Trophoblast cell (in vitro differentiated cells and primary cell): Measurements from ENCODE around the gene ALOX5AP.
A peak's percentile ranks its signal among the peaks of the same experiment; 100 is the strongest.

Experiments used
- DNase-seq, 2 donors: peaks; one replicate each; pipeline ENCODE4 v3.0.0-alpha.2; 2016
- H2AFZ ChIP-seq: 2 replicates; pipeline ENCODE4 v1.6.1; 2013; ENCODE audit warnings: low read length, moderate library complexity, mild to moderate bottlenecking; ENCODE audit not compliant: insufficient read depth, poor library complexity
- H2AK5ac ChIP-seq: 2 replicates; pipeline ENCODE4 v1.6.1; 2013; ENCODE audit warnings: mild to moderate bottlenecking, low read length
- H2BK120ac ChIP-seq: 2 replicates; pipeline ENCODE4 v1.6.1; 2013; ENCODE audit warnings: low read length, mild to moderate bottlenecking, moderate library complexity; ENCODE audit not compliant: insufficient read depth, poor library complexity
- H2BK12ac ChIP-seq: 2 replicates; pipeline ENCODE4 v1.6.1; 2013; ENCODE audit warnings: mild to moderate bottlenecking, low read length, moderate library complexity
- H2BK5ac ChIP-seq: 2 replicates; pipeline ENCODE4 v1.6.1; 2013; ENCODE audit warnings: low read length, low read depth, moderate library complexity, mild to moderate bottlenecking; ENCODE audit not compliant: poor library complexity
- H3K14ac ChIP-seq: 2 replicates; pipeline ENCODE4 v1.6.1; 2013; ENCODE audit warnings: mild to moderate bottlenecking, low read length
- H3K18ac ChIP-seq: 2 replicates; pipeline ENCODE4 v1.6.1; 2013; ENCODE audit warnings: mild to moderate bottlenecking, low read length
- H3K23ac ChIP-seq: 2 replicates; pipeline ENCODE4 v1.6.1; 2013; ENCODE audit warnings: low read length
- H3K27ac ChIP-seq: 2 replicates; pipeline ENCODE4 v1.5.1; 2013; ENCODE audit warnings: low read depth, mild to moderate bottlenecking, inconsistent platforms, low read length, moderate library complexity
- H3K27me3 ChIP-seq: 2 replicates; pipeline ENCODE4 v1.6.1; 2013; ENCODE audit warnings: inconsistent platforms, mild to moderate bottlenecking, low read length, moderate library complexity; ENCODE audit not compliant: insufficient read depth
- H3K36me3 ChIP-seq, 2 experiments: 1 replicate in 1 of 2; 2 replicates in 1 of 2; pipeline ENCODE4 v1.6.1; 2013; ENCODE audit warnings: low read length in 2 of 2, mild to moderate bottlenecking in 2 of 2, moderate library complexity in 1 of 2; ENCODE audit not compliant: insufficient read depth in 2 of 2, control insufficient read depth in 1 of 2
- H3K4ac ChIP-seq: 2 replicates; pipeline ENCODE4 v1.6.1; 2013; ENCODE audit warnings: low read depth, mild to moderate bottlenecking, low read length, moderate library complexity
- H3K4me1 ChIP-seq, 2 experiments: 1 replicate in 1 of 2; 2 replicates in 1 of 2; pipeline ENCODE4 v1.6.1; 2013; ENCODE audit warnings: low read length in 2 of 2, mild to moderate bottlenecking in 2 of 2, moderate library complexity in 1 of 2; ENCODE audit not compliant: insufficient read depth in 2 of 2, control insufficient read depth in 1 of 2
- H3K4me2 ChIP-seq: 2 replicates; pipeline ENCODE4 v1.6.1; 2013; ENCODE audit warnings: inconsistent platforms, mild to moderate bottlenecking, low read length, moderate library complexity
- H3K4me3 ChIP-seq: 2 replicates; pipeline ENCODE4 v1.5.1; 2013; ENCODE audit warnings: mild to moderate bottlenecking, low read depth, low read length, inconsistent platforms
- H3K79me1 ChIP-seq: one replicate; pipeline ENCODE4 v1.6.1; 2013; ENCODE audit warnings: low read length
- H3K79me2 ChIP-seq: 2 replicates; pipeline ENCODE4 v1.6.1; 2013; ENCODE audit warnings: low read length, mild to moderate bottlenecking; ENCODE audit not compliant: control insufficient read depth, insufficient read depth, poor library complexity
- H3K9ac ChIP-seq: 2 replicates; pipeline ENCODE4 v1.6.1; 2013; ENCODE audit warnings: mild to moderate bottlenecking, low read length
- H3K9me3 ChIP-seq: 2 replicates; pipeline ENCODE4 v1.6.1; 2013; ENCODE audit warnings: low read depth, mild to moderate bottlenecking, control low read depth, inconsistent platforms, low read length; ENCODE audit not compliant: insufficient read depth
- H4K12ac ChIP-seq: 2 replicates; pipeline ENCODE4 v1.6.1; 2013; ENCODE audit warnings: low read depth, mild to moderate bottlenecking, low read length, moderate library complexity
- H4K8ac ChIP-seq: 2 replicates; pipeline ENCODE4 v1.6.1; 2013; ENCODE audit warnings: low read depth, mild to moderate bottlenecking, low read length, moderate library complexity
- H4K91ac ChIP-seq: one replicate; pipeline ENCODE4 v1.6.1; 2013; ENCODE audit warnings: low read depth, mild to moderate bottlenecking, low read length, moderate library complexity
- WGBS: extraction: QIAGEN DNeasy Blood & Tissue Kit; methylation state at CpG from one replicate; pipeline ENCODE4 v1.1.7; 2013; ENCODE audit warnings: missing lambda C conversion rate; ENCODE audit not compliant: insufficient read length, insufficient coverage; ENCODE audit errors: extremely low coverage; 5-methylcytosine and 5-hydroxymethylcytosine counted together

ALOX5AP gene

GRCh38 chr13:30786648-30787047 lies 51.3 kb downstream of the ALOX5AP start:
- Histone ChIP-seq H2BK120ac (no peak overlapping the region), H3K4me3 (no peak overlapping the region), H3K79me2 (no peaks in the 10 kb centered on the region), H3K4me2 (no peak overlapping the region), H3K18ac (no peak overlapping the region), H3K27me3 (no peaks in the 10 kb centered on the region), H3K4ac (no peak overlapping the region), H3K9ac (no peak overlapping the region), H2AK5ac (no peak overlapping the region), H4K12ac (no peak overlapping the region), H3K79me1 (peaks cover 8% of the 10 kb centered on the region), H4K91ac (no peak overlapping the region), H3K14ac (no peak overlapping the region), H3K4me1 (peaks cover 9 to 11% of the 10 kb centered on the region in 2 experiments), H3K23ac (no peak overlapping the region), H4K8ac (no peak overlapping the region), H3K9me3 (peaks cover 3% of the 10 kb centered on the region), H2BK12ac (no peak overlapping the region), H3K27ac (no peak overlapping the region), H2BK5ac (no peak overlapping the region), H3K36me3 (no peaks in the 10 kb centered on the region), H2AFZ (no peak overlapping the region)
- DNase-seq = no peak
- 100% methylated on average over 1 of the region's 2 CpGs for WGBS

GRCh38 chr13:30787738-30788525 lies 52.6 kb downstream of the ALOX5AP start:
- Histone ChIP-seq H3K14ac (no peak overlapping the region), H3K79me1 (peaks cover 14% of the 10 kb centered on the region), H2AFZ (no peak overlapping the region), H4K8ac (no peak overlapping the region), H3K27me3 (no peaks in the 10 kb centered on the region), H3K36me3 (no peaks in the 10 kb centered on the region), H3K4me3 (no peak overlapping the region), H2BK120ac (no peak overlapping the region), H3K79me2 (no peaks in the 10 kb centered on the region), H2AK5ac (no peak overlapping the region), H3K4ac (no peak overlapping the region), H2BK5ac (no peak overlapping the region), H3K4me2 (no peak overlapping the region), H3K18ac (no peak overlapping the region), H3K9me3 (peaks cover 3% of the 10 kb centered on the region), H3K23ac (no peak overlapping the region), H4K12ac (no peak overlapping the region), H3K27ac (no peak overlapping the region), H3K9ac (no peak overlapping the region), H4K91ac (no peak overlapping the region), H3K4me1 (peaks cover 18% of the 10 kb centered on the region in 2 experiments), H2BK12ac (no peak overlapping the region)
- DNase-seq = no peak
- whole genome bisulfite sequencing = no CpG with 5 or more reads among the region's 14 CpGs

GRCh38 chr13:30789166-30789862 lies 54.0 kb downstream of the ALOX5AP start:
- H2BK5ac ChIP-seq = no peak overlapping the region
- H3K36me3 ChIP-seq = no peaks in the 10 kb centered on the region
- H3K4me2 ChIP-seq = no peak overlapping the region
- H2AFZ ChIP-seq = no peak overlapping the region
- H3K4me3 ChIP-seq = no peak overlapping the region
- H3K18ac ChIP-seq = no peak overlapping the region
- H3K79me2 ChIP-seq = no peaks in the 10 kb centered on the region
- H3K27me3 ChIP-seq = no peaks in the 10 kb centered on the region
- peak overlapping the region; percentile 31 for H2AK5ac ChIP-seq
- H3K4me1 ChIP-seq = peaks cover 18% of the 10 kb centered on the region in 2 experiments
- H3K27ac ChIP-seq = no peak overlapping the region
- H4K12ac ChIP-seq = no peak overlapping the region
- peak overlapping the region; percentile 42 for H2BK12ac ChIP-seq
- H4K8ac ChIP-seq = no peak overlapping the region
- no peak overlapping the region for H3K14ac ChIP-seq
- H3K23ac ChIP-seq = no peak overlapping the region
- H2BK120ac ChIP-seq = no peak overlapping the region
- no peak overlapping the region for H3K9ac ChIP-seq
- DNase-seq = no peak
- no CpG with 5 or more reads among the region's 3 CpGs for WGBS
- no peak overlapping the region for H4K91ac ChIP-seq
- peaks cover 3% of the 10 kb centered on the region for H3K9me3 ChIP-seq
- H3K4ac ChIP-seq = no peak overlapping the region
- H3K79me1 ChIP-seq = peaks cover 18% of the 10 kb centered on the region

GRCh38 chr13:30790592-30790991 lies 55.2 kb downstream of the ALOX5AP start:
- peak overlapping the region; percentile 7 for H2BK120ac ChIP-seq
- peaks cover 18% of the 10 kb centered on the region for H3K79me1 ChIP-seq
- no peak overlapping the region for H2AK5ac ChIP-seq
- H3K4me2 ChIP-seq = no peak overlapping the region
- H2BK12ac ChIP-seq = peak overlapping the region; percentile 55
- DNase-seq = no peak
- peaks cover 18% of the 10 kb centered on the region in 2 experiments for H3K4me1 ChIP-seq
- no peak overlapping the region for H3K4ac ChIP-seq
- H4K91ac ChIP-seq = peak overlapping the region; percentile 45
- H3K14ac ChIP-seq = peak overlapping the region; percentile 24
- no peaks in the 10 kb centered on the region for H3K36me3 ChIP-seq
- H2AFZ ChIP-seq = no peak overlapping the region
- WGBS = no CpG with 5 or more reads among the region's 2 CpGs
- H3K27me3 ChIP-seq = no peaks in the 10 kb centered on the region
- no peak overlapping the region for H2BK5ac ChIP-seq
- no peak overlapping the region for H3K27ac ChIP-seq
- H3K23ac ChIP-seq = no peak overlapping the region
- H3K9ac ChIP-seq = no peak overlapping the region
- H3K4me3 ChIP-seq = no peak overlapping the region
- H3K79me2 ChIP-seq = no peaks in the 10 kb centered on the region
- peak overlapping the region; percentile 15 for H3K18ac ChIP-seq
- peaks cover 3% of the 10 kb centered on the region for H3K9me3 ChIP-seq
- H4K12ac ChIP-seq = no peak overlapping the region
- H4K8ac ChIP-seq = no peak overlapping the region
